OCI-LY1 (cell line): Measurements from ENCODE around the gene SV2C.
"Not testable (repeated sequence)": the region's sequence is repeated elsewhere in the genome, so short reads cannot be mapped to it uniquely, and the experiment has no call there.

ENCODE experiments used
- EZH2 ChIP-seq: fragments of 200-600 bp; sonication (generic), shearing (Covaris generic); IDR thresholded peaks from 2 replicates; pipeline ENCODE4 v1.8.0; 2017; ENCODE audit warnings: borderline replicate concordance, mixed run types, mild to moderate bottlenecking, antibody characterized with exemption, low read length, moderate library complexity, mixed read lengths
- TF ChIP-seq, protein P1 (sequence below): fragments of 200-600 bp; sonication (generic), shearing (Covaris generic); IDR thresholded peaks from 2 replicates; pipeline ENCODE4 v1.5.1; 2017; ENCODE audit warnings: mild to moderate bottlenecking, antibody characterized with exemption, low read length, moderate library complexity, mixed read lengths

GRCh38 chr5:76323494-76323893 lies 240.3 kb downstream of the SV2C start:
- TF ChIP-seq, protein P1, sequence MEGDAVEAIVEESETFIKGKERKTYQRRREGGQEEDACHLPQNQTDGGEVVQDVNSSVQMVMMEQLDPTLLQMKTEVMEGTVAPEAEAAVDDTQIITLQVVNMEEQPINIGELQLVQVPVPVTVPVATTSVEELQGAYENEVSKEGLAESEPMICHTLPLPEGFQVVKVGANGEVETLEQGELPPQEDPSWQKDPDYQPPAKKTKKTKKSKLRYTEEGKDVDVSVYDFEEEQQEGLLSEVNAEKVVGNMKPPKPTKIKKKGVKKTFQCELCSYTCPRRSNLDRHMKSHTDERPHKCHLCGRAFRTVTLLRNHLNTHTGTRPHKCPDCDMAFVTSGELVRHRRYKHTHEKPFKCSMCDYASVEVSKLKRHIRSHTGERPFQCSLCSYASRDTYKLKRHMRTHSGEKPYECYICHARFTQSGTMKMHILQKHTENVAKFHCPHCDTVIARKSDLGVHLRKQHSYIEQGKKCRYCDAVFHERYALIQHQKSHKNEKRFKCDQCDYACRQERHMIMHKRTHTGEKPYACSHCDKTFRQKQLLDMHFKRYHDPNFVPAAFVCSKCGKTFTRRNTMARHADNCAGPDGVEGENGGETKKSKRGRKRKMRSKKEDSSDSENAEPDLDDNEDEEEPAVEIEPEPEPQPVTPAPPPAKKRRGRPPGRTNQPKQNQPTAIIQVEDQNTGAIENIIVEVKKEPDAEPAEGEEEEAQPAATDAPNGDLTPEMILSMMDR: not testable (repeated sequence)
- not testable (repeated sequence) for TF ChIP-seq EZH2
